K562 (cell line): ENCODE data around the gene ABCC6. TPM values are rescaled to one million over a fixed set of nuclear protein-coding genes. Genes with fewer than 3 reads are reported as not detected.

ENCODE experiments used
- ATAC-seq: fragments of 200-7000 bp; cut with Tn5 transposase; 3 replicates; pipeline ENCODE4 v1.9.1; 2020; ENCODE audit warnings: moderate library complexity
- BruUV-seq: library from RNA; stranded (reverse); fragments of 400-500 nt; replicated peaks from 2 replicates; lab custom pipeline; 2021; lab: Mats Ljungman, UMichigan
- CTCF ChIA-PET: fragments of 300-600 bp; formaldehyde crosslinking; extraction: SDS; loops from one replicate; lab custom pipeline; 2021; ENCODE audit warnings: low intra/inter-chr PET ratio; lab: Yijun Ruan, JAX
- POLR2A ChIA-PET: fragments of 300-600, 350-650 bp; sonication (Branson Sonifier 250); formaldehyde crosslinking; extraction: SDS; loops from one replicate; lab custom pipeline; 2021; ENCODE audit warnings: antibody characterized with exemption, inconsistent platforms; lab: Yijun Ruan, JAX
- DNase-seq, 4 experiments: peaks; one replicate each; pipeline versions ENCODE4 v3.0.0 to v3.0.0-alpha.2; 2011 to 2018; ENCODE audit warnings: low spot score in 3 of 4, mixed read lengths in 3 of 4; ENCODE audit errors: extremely low read depth in 1 of 4
- FAIRE-seq: peaks from 2 replicates; lab custom pipeline; 2011; peaks lifted over from hg19 to GRCh38; lab: Jason Lieb, UNC
- H2AFZ ChIP-seq: 2 replicates; pipeline ENCODE4 v1.6.0; 2011; ENCODE audit warnings: low read depth, low read length, control low read depth, inconsistent platforms
- H3K27ac ChIP-seq: fragments of 200-600 bp; 3 replicates; pipeline ENCODE4 v1.8.0; 2011; ENCODE audit warnings: low read depth, mild to moderate bottlenecking, control low read depth, inconsistent platforms, low read length, moderate library complexity, mixed read lengths; ENCODE audit errors: extremely low read depth
- H3K27me3 ChIP-seq, 2 experiments: fragments of 300-600 bp in 1 of 2; 2 replicates in 1 of 2; 3 replicates in 1 of 2; pipeline versions ENCODE4 v1.6.0 to v1.8.0; 2011; ENCODE audit warnings: inconsistent platforms in 2 of 2, low read length in 2 of 2, mild to moderate bottlenecking in 1 of 2, mixed read lengths in 1 of 2, moderate library complexity in 1 of 2; ENCODE audit not compliant: control insufficient read depth in 2 of 2, insufficient read depth in 2 of 2
- H3K36me3 ChIP-seq: fragments of 300-600 bp; 3 replicates; pipeline ENCODE4 v1.8.0; 2011; ENCODE audit warnings: mild to moderate bottlenecking, low read length, inconsistent platforms; ENCODE audit not compliant: control insufficient read depth, insufficient read depth
- H3K4me1 ChIP-seq, 2 experiments: fragments of 200-600 bp in 1 of 2; replicated peaks in 1 of 2; 2 replicates in 1 of 2; 3 replicates in 1 of 2; pipeline versions ENCODE4 v1.5.1 to v1.8.0; 2011; ENCODE audit warnings: inconsistent platforms in 2 of 2, low read length in 2 of 2, mild to moderate bottlenecking in 1 of 2, mixed read lengths in 1 of 2, moderate library complexity in 1 of 2; ENCODE audit not compliant: control insufficient read depth in 2 of 2, insufficient read depth in 2 of 2
- H3K4me2 ChIP-seq: 2 replicates; pipeline ENCODE4 v1.6.1; 2011; ENCODE audit warnings: low read length, control low read depth, inconsistent platforms, mixed read lengths; ENCODE audit not compliant: insufficient read depth
- H3K4me3 ChIP-seq: fragments of 200-600 bp; sonication (generic), shearing (Covaris generic); 2 replicates; pipeline ENCODE4 v1.5.1; 2016; ENCODE audit warnings: control low read depth, inconsistent platforms
- H3K79me2 ChIP-seq: fragments of 200-600 bp; 3 replicates; pipeline ENCODE4 v1.8.0; 2011; ENCODE audit warnings: low read length, inconsistent platforms; ENCODE audit not compliant: control insufficient read depth, insufficient read depth
- H3K9ac ChIP-seq, 2 experiments: 2 replicates each; pipeline versions ENCODE4 v1.6.0 to v1.6.1; 2011; ENCODE audit warnings: low read depth in 2 of 2, low read length in 2 of 2, control low read depth in 1 of 2, inconsistent platforms in 1 of 2, mild to moderate bottlenecking in 1 of 2, mixed read lengths in 1 of 2; ENCODE audit not compliant: insufficient read depth in 1 of 2
- H3K9me1 ChIP-seq: one replicate; pipeline ENCODE4 v1.6.0; 2011; ENCODE audit warnings: inconsistent platforms, mild to moderate bottlenecking, low read length, moderate library complexity; ENCODE audit not compliant: control insufficient read depth, insufficient read depth
- H3K9me3 ChIP-seq: replicated peaks from 2 replicates; pipeline ENCODE4 v1.5.1; 2011; ENCODE audit warnings: low read depth, low read length, inconsistent platforms; ENCODE audit not compliant: control insufficient read depth, insufficient read depth
- H4K20me1 ChIP-seq: replicated peaks from 2 replicates; pipeline ENCODE4 v1.6.1; 2011; ENCODE audit warnings: low read length, inconsistent platforms, mixed read lengths; ENCODE audit not compliant: control insufficient read depth, insufficient read depth
- CEBPB ChIP-seq: fragments of 450-650 bp; IDR thresholded peaks from 2 replicates; pipeline ENCODE4 v1.6.1; 2016; ENCODE audit warnings: missing genetic modification characterization, missing compliant biosample characterization
- ELF1 ChIP-seq: fragments of 200-800 bp; sonication (Bioruptor generic); IDR thresholded peaks from 2 replicates; pipeline ENCODE4 v1.6.1; 2016; ENCODE audit warnings: missing genetic modification characterization, missing compliant biosample characterization
- GATA2 ChIP-seq: sonication (generic); formaldehyde crosslinking; IDR thresholded peaks from 2 replicates; pipeline ENCODE4 v1.4.0; 2020; ENCODE audit warnings: mild to moderate bottlenecking, missing genetic modification reagents
- HNRNPK ChIP-seq: fragments of 200-400 bp; formaldehyde crosslinking; IDR thresholded peaks from one replicate; pipeline ENCODE4 v1.6.1; 2018; ENCODE audit warnings: mild to moderate bottlenecking, low read depth, low read length; ENCODE audit not compliant: poor library complexity, severe bottlenecking
- KAT7 ChIP-seq: sonication (generic); formaldehyde crosslinking; IDR thresholded peaks from 2 replicates; pipeline ENCODE4 v1.8.0; 2022; ENCODE audit warnings: missing genetic modification reagents, mild to moderate bottlenecking, borderline replicate concordance
- TFAM ChIP-seq: fragments of 250-450 bp; sonication (Bioruptor Pico); conservative IDR thresholded peaks from 2 replicates; pipeline ENCODE4 v1.5.0; 2021; ENCODE audit warnings: mild to moderate bottlenecking, moderate library complexity
- ZNF197 ChIP-seq: fragments of 200-800 bp; sonication (Bioruptor generic); IDR thresholded peaks from 2 replicates; pipeline ENCODE4 v1.6.1; 2016; ENCODE audit warnings: low read depth, missing genetic modification characterization, missing compliant biosample characterization
- WGBS: fragments of 100-300 bp; shearing (Covaris generic); methylation state at CpG from one replicate; pipeline ENCODE4 v1.1.6; 2016; ENCODE audit warnings: low coverage, mixed read lengths; ENCODE audit not compliant: insufficient coverage; ENCODE audit errors: missing lambda C conversion rate; 5-methylcytosine and 5-hydroxymethylcytosine counted together
- in situ Hi-C: fragments of 300-500 bp; cut with MboI; formaldehyde crosslinking; loops from 4 replicates; pipeline ENCODE4 v1.15.0; 2018; ENCODE audit warnings: inconsistent platforms, mixed read lengths
- intact Hi-C: fragments of 100-400 bp; cut with micrococcal nuclease; formaldehyde crosslinking; loops from 2 replicates; pipeline ENCODE4 v1.14.2; 2022
- polyA plus RNA-seq, 8 experiments: library from polyadenylated mRNA; depleted of rRNA in 4 of 8; stranded (reverse) in 5 of 8; unstranded in 3 of 8; fragments of >200 nt; fragmentation: Nextera tagmentation in 2 of 8; fragmentation: Illumina TruSeq in 1 of 8; extraction: Ambion mirVana in 2 of 8; extraction: Trizol in 1 of 8; gene quantifications; 2 replicates each; pipeline versions ENCODE4 v1.2.1 to v1.2.3, GENCODE V29; 2011 to 2014; ENCODE audit warnings: inconsistent platforms in 1 of 8, missing spikeins in 1 of 8
- total RNA-seq, 7 experiments: library from RNA; depleted of rRNA in 6 of 7; stranded (reverse); fragments of >200 nt in 6 of 7; fragmentation: Illumina TruSeq in 2 of 7; extraction: Trizol in 2 of 7; gene quantifications; 2 replicates each; pipeline versions ENCODE4 v1.2.1 to v1.2.3, GENCODE V29; 2011 to 2021; ENCODE audit warnings: low replicate concordance in 1 of 7
- TF ChIP-seq, protein P1 (sequence below): sonication (generic); formaldehyde crosslinking; IDR thresholded peaks from 2 replicates; pipeline ENCODE4 v1.8.0; 2022; ENCODE audit warnings: mild to moderate bottlenecking, missing genetic modification reagents
- TF ChIP-seq, protein P2 (sequence below): sonication (generic); IDR thresholded peaks from 2 replicates; pipeline ENCODE4 v1.6.1; 2016
- TF ChIP-seq, protein P3 (sequence below): fragments of 250-450 bp; sonication (Bioruptor Pico); IDR thresholded peaks from 2 replicates; pipeline ENCODE4 v1.8.0; 2022; ENCODE audit warnings: inconsistent platforms
- TF ChIP-seq, protein P4 (sequence below): sonication (generic); formaldehyde crosslinking; IDR thresholded peaks from 2 replicates; pipeline ENCODE4 v1.8.1; 2023; ENCODE audit warnings: mild to moderate bottlenecking, missing genetic modification reagents
- TF ChIP-seq, protein P5 (sequence below), 3 experiments: IDR thresholded peaks in 2 of 3; conservative IDR thresholded peaks in 1 of 3; 2 replicates each; pipeline ENCODE4 v1.5.1; 2011 to 2012; ENCODE audit warnings: low read length in 3 of 3, mild to moderate bottlenecking in 3 of 3, control low read depth in 2 of 3, improper control_type of control experiment in 1 of 3, inconsistent platforms in 1 of 3, low read depth in 1 of 3, mixed read lengths in 1 of 3, moderate library complexity in 1 of 3; ENCODE audit not compliant: insufficient read depth in 2 of 3

ABCC6 gene
- total and polyA plus RNA-seq, 9 of the 15 experiments (the other 6 are each of a cell fraction or from before 2014, with no cell fraction given): 0.03 to 0.46 (median 0.07) TPM; not detected in 4

DNA sequence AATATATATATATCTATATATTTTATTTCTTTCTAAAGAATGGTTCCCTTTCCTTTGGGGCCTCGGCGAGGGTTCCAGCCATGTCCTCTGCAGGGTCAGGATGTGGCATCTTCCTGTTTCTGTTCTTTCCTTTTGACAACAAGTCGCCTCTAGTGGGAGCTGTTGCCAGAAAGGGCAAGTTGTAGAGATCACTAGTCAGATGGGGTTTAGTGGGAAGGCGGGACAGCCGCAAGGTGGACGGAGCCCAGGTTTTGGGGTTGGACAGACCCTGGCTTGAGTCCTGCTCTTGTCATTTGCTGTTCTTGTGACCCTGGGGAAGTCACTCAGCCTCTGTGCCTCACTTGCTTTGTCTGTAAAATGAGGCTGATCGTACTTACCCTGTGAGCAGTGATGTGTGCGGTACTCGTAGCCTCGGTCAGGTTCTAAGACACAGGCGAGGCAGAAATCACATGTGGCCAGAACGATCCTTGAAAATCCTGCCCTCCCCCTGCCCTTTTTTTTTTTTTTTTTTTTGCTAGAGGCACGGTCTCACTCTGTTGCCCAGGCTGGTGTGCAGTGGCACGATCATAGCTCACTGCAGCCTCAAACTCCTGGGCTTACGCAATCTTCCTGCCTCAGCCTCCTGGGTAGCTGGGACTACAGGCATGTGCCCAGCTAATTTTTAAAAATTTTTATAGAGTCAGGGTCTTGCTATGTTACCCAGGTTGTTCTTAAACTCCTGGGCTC, 80.1 kb downstream of the ABCC6 start:
- no TSS peak for BruUV-seq
- Histone ChIP-seq H3K4me3 (no peak overlapping the region), H3K27me3 (no peaks in the 10 kb centered on the region), H4K20me1 (no peaks in the 10 kb centered on the region), H2AFZ (no peak overlapping the region), H3K79me2 (no peaks in the 10 kb centered on the region), H3K4me1 (no peaks in the 10 kb centered on the region), H3K9me1 (no peaks in the 10 kb centered on the region), H3K9me3 (no peaks in the 10 kb centered on the region), H3K4me2 (no peak overlapping the region), H3K9ac (no peak overlapping the region), H3K36me3 (peaks cover 54% of the 10 kb centered on the region; the same call in 2 of the 3 replicates), H3K27ac (no peak overlapping the region)
- POLR2A ChIA-PET: interaction anchor here (0.9 kb wide), 1 partner anchor 11 kb away, joined by 3 read pairs; no protein-coding TSS in a partner anchor
- 79% methylated on average over 14 of the region's 15 CpGs for WGBS
- DNase-seq: peak; percentile 50 to 83 (median 67)
- ATAC-seq: peak; percentile 86
- in situ Hi-C loops (no loop called here), intact Hi-C loops (no loop called here)
- CTCF ChIA-PET: no interaction called here
- peak; percentile 68 for FAIRE-seq
- TF ChIP-seq CEBPB (tag) (0 out of 2 replicates have a peak, but pooled peaks have one; percentile 34), ELF1 (no peak), GATA2 (CRISPR knock-in tag) (peak; percentile 55), ZNF197 (CRISPR knock-in tag) (no peak), HNRNPK (no peak), KAT7 (no peak), TFAM (no peak)
- TF ChIP-seq, protein P1, sequence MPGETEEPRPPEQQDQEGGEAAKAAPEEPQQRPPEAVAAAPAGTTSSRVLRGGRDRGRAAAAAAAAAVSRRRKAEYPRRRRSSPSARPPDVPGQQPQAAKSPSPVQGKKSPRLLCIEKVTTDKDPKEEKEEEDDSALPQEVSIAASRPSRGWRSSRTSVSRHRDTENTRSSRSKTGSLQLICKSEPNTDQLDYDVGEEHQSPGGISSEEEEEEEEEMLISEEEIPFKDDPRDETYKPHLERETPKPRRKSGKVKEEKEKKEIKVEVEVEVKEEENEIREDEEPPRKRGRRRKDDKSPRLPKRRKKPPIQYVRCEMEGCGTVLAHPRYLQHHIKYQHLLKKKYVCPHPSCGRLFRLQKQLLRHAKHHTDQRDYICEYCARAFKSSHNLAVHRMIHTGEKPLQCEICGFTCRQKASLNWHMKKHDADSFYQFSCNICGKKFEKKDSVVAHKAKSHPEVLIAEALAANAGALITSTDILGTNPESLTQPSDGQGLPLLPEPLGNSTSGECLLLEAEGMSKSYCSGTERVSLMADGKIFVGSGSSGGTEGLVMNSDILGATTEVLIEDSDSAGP (CRISPR knock-in tag): no peak
- TF ChIP-seq, protein P2, sequence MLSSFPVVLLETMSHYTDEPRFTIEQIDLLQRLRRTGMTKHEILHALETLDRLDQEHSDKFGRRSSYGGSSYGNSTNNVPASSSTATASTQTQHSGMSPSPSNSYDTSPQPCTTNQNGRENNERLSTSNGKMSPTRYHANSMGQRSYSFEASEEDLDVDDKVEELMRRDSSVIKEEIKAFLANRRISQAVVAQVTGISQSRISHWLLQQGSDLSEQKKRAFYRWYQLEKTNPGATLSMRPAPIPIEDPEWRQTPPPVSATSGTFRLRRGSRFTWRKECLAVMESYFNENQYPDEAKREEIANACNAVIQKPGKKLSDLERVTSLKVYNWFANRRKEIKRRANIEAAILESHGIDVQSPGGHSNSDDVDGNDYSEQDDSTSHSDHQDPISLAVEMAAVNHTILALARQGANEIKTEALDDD: peak; percentile 90
- TF ChIP-seq, protein P3, sequence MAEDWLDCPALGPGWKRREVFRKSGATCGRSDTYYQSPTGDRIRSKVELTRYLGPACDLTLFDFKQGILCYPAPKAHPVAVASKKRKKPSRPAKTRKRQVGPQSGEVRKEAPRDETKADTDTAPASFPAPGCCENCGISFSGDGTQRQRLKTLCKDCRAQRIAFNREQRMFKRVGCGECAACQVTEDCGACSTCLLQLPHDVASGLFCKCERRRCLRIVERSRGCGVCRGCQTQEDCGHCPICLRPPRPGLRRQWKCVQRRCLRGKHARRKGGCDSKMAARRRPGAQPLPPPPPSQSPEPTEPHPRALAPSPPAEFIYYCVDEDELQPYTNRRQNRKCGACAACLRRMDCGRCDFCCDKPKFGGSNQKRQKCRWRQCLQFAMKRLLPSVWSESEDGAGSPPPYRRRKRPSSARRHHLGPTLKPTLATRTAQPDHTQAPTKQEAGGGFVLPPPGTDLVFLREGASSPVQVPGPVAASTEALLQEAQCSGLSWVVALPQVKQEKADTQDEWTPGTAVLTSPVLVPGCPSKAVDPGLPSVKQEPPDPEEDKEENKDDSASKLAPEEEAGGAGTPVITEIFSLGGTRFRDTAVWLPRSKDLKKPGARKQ (CRISPR knock-in tag): no peak
- TF ChIP-seq, protein P4, sequence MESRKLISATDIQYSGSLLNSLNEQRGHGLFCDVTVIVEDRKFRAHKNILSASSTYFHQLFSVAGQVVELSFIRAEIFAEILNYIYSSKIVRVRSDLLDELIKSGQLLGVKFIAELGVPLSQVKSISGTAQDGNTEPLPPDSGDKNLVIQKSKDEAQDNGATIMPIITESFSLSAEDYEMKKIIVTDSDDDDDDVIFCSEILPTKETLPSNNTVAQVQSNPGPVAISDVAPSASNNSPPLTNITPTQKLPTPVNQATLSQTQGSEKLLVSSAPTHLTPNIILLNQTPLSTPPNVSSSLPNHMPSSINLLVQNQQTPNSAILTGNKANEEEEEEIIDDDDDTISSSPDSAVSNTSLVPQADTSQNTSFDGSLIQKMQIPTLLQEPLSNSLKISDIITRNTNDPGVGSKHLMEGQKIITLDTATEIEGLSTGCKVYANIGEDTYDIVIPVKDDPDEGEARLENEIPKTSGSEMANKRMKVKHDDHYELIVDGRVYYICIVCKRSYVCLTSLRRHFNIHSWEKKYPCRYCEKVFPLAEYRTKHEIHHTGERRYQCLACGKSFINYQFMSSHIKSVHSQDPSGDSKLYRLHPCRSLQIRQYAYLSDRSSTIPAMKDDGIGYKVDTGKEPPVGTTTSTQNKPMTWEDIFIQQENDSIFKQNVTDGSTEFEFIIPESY: 0 out of 2 replicates have a peak, but pooled peaks have one; percentile 51
- TF ChIP-seq, protein P5, sequence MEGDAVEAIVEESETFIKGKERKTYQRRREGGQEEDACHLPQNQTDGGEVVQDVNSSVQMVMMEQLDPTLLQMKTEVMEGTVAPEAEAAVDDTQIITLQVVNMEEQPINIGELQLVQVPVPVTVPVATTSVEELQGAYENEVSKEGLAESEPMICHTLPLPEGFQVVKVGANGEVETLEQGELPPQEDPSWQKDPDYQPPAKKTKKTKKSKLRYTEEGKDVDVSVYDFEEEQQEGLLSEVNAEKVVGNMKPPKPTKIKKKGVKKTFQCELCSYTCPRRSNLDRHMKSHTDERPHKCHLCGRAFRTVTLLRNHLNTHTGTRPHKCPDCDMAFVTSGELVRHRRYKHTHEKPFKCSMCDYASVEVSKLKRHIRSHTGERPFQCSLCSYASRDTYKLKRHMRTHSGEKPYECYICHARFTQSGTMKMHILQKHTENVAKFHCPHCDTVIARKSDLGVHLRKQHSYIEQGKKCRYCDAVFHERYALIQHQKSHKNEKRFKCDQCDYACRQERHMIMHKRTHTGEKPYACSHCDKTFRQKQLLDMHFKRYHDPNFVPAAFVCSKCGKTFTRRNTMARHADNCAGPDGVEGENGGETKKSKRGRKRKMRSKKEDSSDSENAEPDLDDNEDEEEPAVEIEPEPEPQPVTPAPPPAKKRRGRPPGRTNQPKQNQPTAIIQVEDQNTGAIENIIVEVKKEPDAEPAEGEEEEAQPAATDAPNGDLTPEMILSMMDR (IDR thresholded peaks at IDR 0.05 in 2 of 3, conservative IDR thresholded peaks at IDR 0.05 in 1 of 3; ENCODE audit: insufficient read depth in 2 of 3, low read depth in 1 of 3, low read length in 3 of 3): peak; percentile 56 to 69 (median 58)
